ENCODE data around the gene CFH.
"Not testable (repeated sequence)": the region's sequence is repeated elsewhere in the genome, so short reads cannot be mapped to it uniquely, and the experiment has no call there.

Gene CFH

GRCh38 chr1:196773713-196774112 is 121.9 kb downstream of the CFH start:
- DNase-seq (ENCODE audit: insufficient read length, low spot score): no peak
- FAIRE-seq: no peak
- TF ChIP-seq POLR2A (IDR thresholded peaks at IDR 0.05; ENCODE audit: low read depth, low read length): no peak

GRCh38 chr1:196774175-196774574 is 122.3 kb downstream of the CFH start:
- FAIRE-seq (no peak), DNase-seq (ENCODE audit: insufficient read length, low spot score) (no peak)
- no peak for TF ChIP-seq POLR2A (IDR thresholded peaks at IDR 0.05; ENCODE audit: low read depth, low read length)

GRCh38 chr1:196774603-196775002 is 122.8 kb downstream of the CFH start, which contains the start of gene CFHR3:
CFHR3 (plus strand) TSS chr1:196774840; CDS start chr1:196774887, 47 bp downstream.
- FAIRE-seq: no peak
- TF ChIP-seq POLR2A (IDR thresholded peaks at IDR 0.05; ENCODE audit: low read depth, low read length): no peak
- no peak for DNase-seq (ENCODE audit: insufficient read length, low spot score)

- no peak for TF ChIP-seq POLR2A (IDR thresholded peaks at IDR 0.05; ENCODE audit: low read depth, low read length)
- FAIRE-seq: no peak
- no peak for DNase-seq (ENCODE audit: insufficient read length, low spot score)
Measured at GRCh38 chr1:196777603-196778002, 125.8 kb downstream of the CFH start.

- no peak for TF ChIP-seq POLR2A (IDR thresholded peaks at IDR 0.05; ENCODE audit: low read depth, low read length)
- FAIRE-seq: no peak
- no peak for DNase-seq (ENCODE audit: insufficient read length, low spot score)
Measured at GRCh38 chr1:196779093-196779492, 127.2 kb downstream of the CFH start.

- DNase-seq (ENCODE audit: insufficient read length, low spot score); FAIRE-seq: not testable (repeated sequence)
Measured at GRCh38 chr1:196791252-196791651, 139.4 kb downstream of the CFH start.

GRCh38 chr1:196794103-196794502 is 142.3 kb downstream of the CFH start:
- not testable (repeated sequence) for DNase-seq (ENCODE audit: insufficient read length, low spot score); FAIRE-seq

All from H54 (cell line).